CD4-positive, alpha-beta T cell (primary cell): ENCODE data around the gene IQGAP2. TPM values are rescaled to one million over a fixed set of nuclear protein-coding genes. Genes with fewer than 3 reads are reported as not detected.

Source experiments
- ATAC-seq: fragments of 200-7000 bp; cut with Tn5 transposase; one replicate; pipeline ENCODE4 v1.10.0; 2022; ENCODE audit warnings: mild to moderate bottlenecking; ENCODE audit not compliant: poor library complexity
- CTCF ChIA-PET: fragments of 350-600 bp; sonication (Branson Sonifier 250); formaldehyde crosslinking; loops from one replicate; lab custom pipeline; 2021; ENCODE audit warnings: antibody characterized with exemption, inconsistent platforms; lab: Charles Lee
- POLR2A ChIA-PET: fragments of 350-600 bp; sonication (Branson Sonifier 250); formaldehyde crosslinking; loops from one replicate; lab custom pipeline; 2021; ENCODE audit warnings: antibody characterized with exemption, inconsistent platforms; lab: Charles Lee
- DNase-seq, 14 experiments: peaks; one replicate each; pipeline ENCODE4 v3.0.0-alpha.2; 2013 to 2020; ENCODE audit warnings: mixed read lengths in 2 of 14
- H3K27ac ChIP-seq, 2 donors: one replicate each; pipeline versions ENCODE4 v1.5.1 to v1.7.0; 2013; ENCODE audit warnings: low read length in 2 of 2, low read depth in 1 of 2, mild to moderate bottlenecking in 1 of 2
- H3K27me3 ChIP-seq, 2 experiments: 1 replicate in 1 of 2; 2 replicates in 1 of 2; pipeline versions ENCODE4 v1.6.1 to v1.7.0; 2013; ENCODE audit warnings: low read length in 2 of 2, control low read depth in 1 of 2, mild to moderate bottlenecking in 1 of 2, moderate library complexity in 1 of 2; ENCODE audit not compliant: insufficient read depth in 2 of 2, control insufficient read depth in 1 of 2
- H3K36me3 ChIP-seq: one replicate; pipeline ENCODE4 v1.6.1; 2013; ENCODE audit warnings: low read length, control low read depth; ENCODE audit not compliant: insufficient read depth
- H3K4me1 ChIP-seq: one replicate; pipeline ENCODE4 v1.6.1; 2013; ENCODE audit warnings: low read length, control low read depth; ENCODE audit not compliant: insufficient read depth
- H3K4me3 ChIP-seq: one replicate; pipeline ENCODE4 v1.5.1; 2013; ENCODE audit warnings: mild to moderate bottlenecking, low read length, moderate library complexity
- H3K9me3 ChIP-seq, 2 experiments: 1 replicate in 1 of 2; 2 replicates in 1 of 2; pipeline versions ENCODE4 v1.6.1 to v1.7.0; 2013; ENCODE audit warnings: low read length in 2 of 2, mild to moderate bottlenecking in 2 of 2, control low read depth in 1 of 2, moderate library complexity in 1 of 2; ENCODE audit not compliant: control insufficient read depth in 1 of 2, insufficient read depth in 1 of 2
- H3K27ac Mint-ChIP-seq: one replicate; pipeline ENCODE4 v1.8.0; 2020; ENCODE audit warnings: mixed read lengths
- H3K27me3 Mint-ChIP-seq: one replicate; pipeline ENCODE4 v1.8.0; 2021; ENCODE audit warnings: mixed read lengths
- H3K36me3 Mint-ChIP-seq: one replicate; pipeline ENCODE4 v1.8.0; 2021; ENCODE audit warnings: low read depth, mixed read lengths
- H3K4me1 Mint-ChIP-seq: one replicate; pipeline ENCODE4 v1.8.0; 2021; ENCODE audit warnings: low read depth, mixed read lengths
- H3K4me3 Mint-ChIP-seq: one replicate; pipeline ENCODE4 v1.8.0; 2020; ENCODE audit warnings: mild to moderate bottlenecking, mixed read lengths
- H3K9me3 Mint-ChIP-seq: one replicate; pipeline ENCODE4 v1.8.0; 2020; ENCODE audit warnings: mixed read lengths
- CTCF ChIP-seq: fragments of 200-600 bp; IDR thresholded peaks from one replicate; pipeline ENCODE4 v1.8.0; 2022; ENCODE audit warnings: antibody characterized with exemption, mild to moderate bottlenecking
- intact Hi-C, 2 experiments: fragments of 100-400 bp; cut with DNase I in 1 of 2; cut with micrococcal nuclease in 1 of 2; formaldehyde crosslinking; loops; one replicate each; pipeline versions ENCODE4 v1.15.1 to v1.9.0; 2023 to 2025; cut with DNase I, micrococcal nuclease
- total RNA-seq, 174 experiments: library from RNA in 2 of 174; stranded (reverse) in 2 of 174; gene quantifications; one replicate each; pipeline ENCODE4 v1.2.3 and lab custom pipeline; 2021 to 2026

The IQGAP2 gene
- total RNA-seq, 2 experiments from 2014 or later: 58.8 TPM

GRCh38 chr5:76615759-76616158 lies 212.7 kb downstream of the IQGAP2 start:
- ATAC-seq (no peak), DNase-seq (no peak)
- Mint-ChIP-seq H3K9me3 (no peaks in the 10 kb centered on the region), H3K27ac (no peak overlapping the region), H3K4me3 (no peak overlapping the region), H3K4me1 (no peaks in the 10 kb centered on the region), H3K27me3 (no peaks in the 10 kb centered on the region), H3K36me3 (peaks cover 87% of the 10 kb centered on the region)
- H3K4me1 ChIP-seq: no peaks in the 10 kb centered on the region
- intact Hi-C loops: no loop called here
- ChIA-PET CTCF (interaction anchor here (1.8 kb wide), 1 partner anchor 14 kb away, joined by 6 read pairs; no protein-coding TSS in a partner anchor), POLR2A (no interaction called here)
- no peak overlapping the region for H3K4me3 ChIP-seq
- peaks cover 72% of the 10 kb centered on the region for H3K36me3 ChIP-seq
- no peak for TF ChIP-seq CTCF
- H3K9me3 ChIP-seq: no peaks in the 10 kb centered on the region
- H3K27me3 ChIP-seq: no peaks in the 10 kb centered on the region
- H3K27ac ChIP-seq: no peak overlapping the region

GRCh38 chr5:76616206-76616605 lies 213.1 kb downstream of the IQGAP2 start:
- no peak overlapping the region for H3K4me3 Mint-ChIP-seq
- ATAC-seq (no peak), DNase-seq (no peak)
- H3K36me3 ChIP-seq: peaks cover 72% of the 10 kb centered on the region
- no peak for TF ChIP-seq CTCF
- peaks cover 87% of the 10 kb centered on the region for H3K36me3 Mint-ChIP-seq
- ChIA-PET POLR2A (no interaction called here), CTCF (interaction anchor here (1.8 kb wide), 1 partner anchor 15 kb away, joined by 6 read pairs; no protein-coding TSS in a partner anchor)
- no peaks in the 10 kb centered on the region for H3K4me1 Mint-ChIP-seq
- no peaks in the 10 kb centered on the region for H3K27me3 Mint-ChIP-seq
- intact Hi-C loops: no loop called here
- H3K27ac ChIP-seq: no peak overlapping the region
- H3K27ac Mint-ChIP-seq: no peak overlapping the region
- no peaks in the 10 kb centered on the region for H3K9me3 Mint-ChIP-seq
- H3K9me3 ChIP-seq: no peaks in the 10 kb centered on the region
- H3K27me3 ChIP-seq: no peaks in the 10 kb centered on the region
- H3K4me3 ChIP-seq: no peak overlapping the region
- H3K4me1 ChIP-seq: no peaks in the 10 kb centered on the region

GRCh38 chr5:76617229-76617628 lies 214.1 kb downstream of the IQGAP2 start:
- Histone ChIP-seq H3K27me3 (no peaks in the 10 kb centered on the region), H3K9me3 (no peaks in the 10 kb centered on the region), H3K4me3 (no peak overlapping the region), H3K4me1 (no peaks in the 10 kb centered on the region), H3K36me3 (peaks cover 65% of the 10 kb centered on the region), H3K27ac (no peak overlapping the region)
- TF ChIP-seq CTCF: no peak
- Mint-ChIP-seq H3K9me3 (no peaks in the 10 kb centered on the region), H3K4me1 (no peaks in the 10 kb centered on the region), H3K27ac (no peak overlapping the region), H3K4me3 (no peak overlapping the region), H3K36me3 (peaks cover 85% of the 10 kb centered on the region), H3K27me3 (no peaks in the 10 kb centered on the region)
- DNase-seq: no peak
- no peak for ATAC-seq
- CTCF ChIA-PET: no interaction called here
- POLR2A ChIA-PET: no interaction called here
- intact Hi-C loops: no loop called here
